AG09309 (cell line): Measurements from ENCODE around the gene LENG9.

Source experiments
- DNase-seq: peaks from one replicate; pipeline ENCODE4 v3.0.0-alpha.2; 2010; ENCODE audit warnings: low read depth
- H3K4me3 ChIP-seq: 2 replicates; pipeline ENCODE4 v1.5.1; 2011; ENCODE audit warnings: mild to moderate bottlenecking, low read depth, low read length, moderate library complexity; ENCODE audit not compliant: control insufficient read depth
- CTCF ChIP-seq: IDR thresholded peaks from 2 replicates; pipeline ENCODE4 v1.5.1; 2011; ENCODE audit warnings: mild to moderate bottlenecking, low read depth, low read length, inconsistent platforms; ENCODE audit not compliant: insufficient read depth, control insufficient read depth; ENCODE audit errors: missing control alignments

The LENG9 gene

GRCh38 chr19:54429545-54430227 lies 33.9 kb downstream of the LENG9 start:
- DNase-seq, result no peak
- no peak for TF ChIP-seq CTCF
- H3K4me3 ChIP-seq, result no peak overlapping the region

- DNase-seq, result no peak
- no peak for TF ChIP-seq CTCF
- H3K4me3 ChIP-seq, result no peak overlapping the region
These were observed 34.4 kb downstream of the LENG9 start for GRCh38 chr19:54429176-54429495.

- TF ChIP-seq CTCF, result no peak
- H3K4me3 ChIP-seq, result no peak overlapping the region
- DNase-seq, result no peak
These were observed 35.0 kb downstream of the LENG9 start for GRCh38 chr19:54428323-54429175.

GRCh38 chr19:54427586-54427985 lies 36.0 kb downstream of the LENG9 start:
- no peak for TF ChIP-seq CTCF
- DNase-seq, result no peak

GRCh38 chr19:54426291-54426931 lies 37.2 kb downstream of the LENG9 start:
- no peak for TF ChIP-seq CTCF
- DNase-seq, result no peak

More at GRCh38 chr19:54427586-54427985, 36.0 kb downstream of the LENG9 start:
- no peak overlapping the region for H3K4me3 ChIP-seq

GRCh38 chr19:54425382-54425723 lies 38.2 kb downstream of the LENG9 start:
- DNase-seq, result no peak
- H3K4me3 ChIP-seq, result no peak overlapping the region
- no peak for TF ChIP-seq CTCF

More at GRCh38 chr19:54426291-54426931, 37.2 kb downstream of the LENG9 start:
- H3K4me3 ChIP-seq, result no peak overlapping the region
